Measurements from ENCODE around the gene SPAG7. TPM values are rescaled to one million over a fixed set of nuclear protein-coding genes. Genes with fewer than 3 reads are reported as not detected.

SPAG7 gene
- total and polyA plus RNA-seq, 5 donors from 2014 or later: 52.5 to 130 (median 106) TPM

DNA sequence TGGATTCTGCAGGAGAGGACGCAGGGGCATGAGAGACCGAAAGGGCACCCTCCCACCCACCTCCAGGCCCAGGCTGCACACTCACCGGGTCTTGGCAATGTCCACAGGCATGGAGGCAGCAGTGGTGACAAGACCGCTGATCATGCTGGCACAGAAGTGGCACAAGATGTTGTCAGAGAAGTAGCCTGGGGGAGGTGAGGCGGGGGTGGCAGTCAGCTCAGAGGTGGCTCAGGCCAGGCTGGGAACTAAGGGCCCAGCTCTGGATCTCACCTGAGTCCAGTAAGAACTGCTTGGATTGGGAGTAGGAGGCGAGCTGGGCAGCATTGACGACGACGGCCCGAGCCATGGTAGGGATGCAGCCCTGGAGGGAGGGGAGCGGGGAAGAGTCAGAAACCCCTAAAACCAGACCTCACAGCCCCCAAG lies 29.5 kb downstream of the SPAG7 start:
- peak overlapping the region; percentile 20 to 74 (median 60) for H3K27ac Mint-ChIP-seq
- DNase-seq: no peak
- H3K4me1 ChIP-seq (ENCODE audit: control insufficient read depth, insufficient read depth, low read length, poor library complexity, severe bottlenecking): peaks cover 53% of the 10 kb centered on the region

DNA sequence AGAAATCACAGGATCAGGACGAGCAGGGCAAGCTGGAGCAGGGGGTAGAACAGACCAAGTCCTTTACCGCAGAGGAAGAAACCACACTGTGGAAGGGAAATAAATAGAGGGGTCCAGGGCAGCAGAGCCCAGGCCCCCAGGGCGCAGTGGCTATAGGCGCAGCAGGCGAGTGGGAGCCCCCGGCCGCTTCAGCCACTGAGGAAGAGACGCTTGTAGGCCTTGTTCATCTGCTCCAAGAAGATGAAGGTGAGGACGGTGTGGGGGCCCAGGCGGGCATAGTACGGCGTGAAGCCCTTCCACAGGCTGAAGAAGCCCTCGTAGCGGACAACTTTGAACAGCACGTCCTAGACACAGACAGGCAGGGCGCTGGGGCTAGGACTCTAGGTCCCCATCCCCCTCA lies 30.1 kb downstream of the SPAG7 start:
- Histone ChIP-seq H3K27ac (ENCODE audit: insufficient read depth, low read length, poor library complexity, severe bottlenecking) (no peak overlapping the region), H3K4me3 (ENCODE audit: low read depth, low read length) (no peak overlapping the region), H3K9me3 (ENCODE audit: control insufficient read depth in 2 of 2, low read length in 2 of 2) (no peaks in the 10 kb centered on the region), H3K4me1 (ENCODE audit: control insufficient read depth, insufficient read depth, low read length, poor library complexity, severe bottlenecking) (peaks cover 48% of the 10 kb centered on the region), H3K36me3 (ENCODE audit: control insufficient read depth, insufficient read depth, low read length) (peaks cover 10% of the 10 kb centered on the region), H3K27me3 (ENCODE audit: control insufficient read depth, insufficient read depth, low read length) (no peaks in the 10 kb centered on the region)
- Mint-ChIP-seq H3K9me3 (no peaks in the 10 kb centered on the region), H3K36me3 (peaks cover 19% of the 10 kb centered on the region), H3K4me3 (peak overlapping the region in 3 of 4 donors; percentile 22 to 97 (median 95)), H3K4me1 (peaks cover 0 to 71% (median 40%) of the 10 kb centered on the region in 4 donors), H3K27me3 (no peaks in the 10 kb centered on the region), H3K27ac (peak overlapping the region in 1 of 3 donors; percentile 38)
- no peak for ATAC-seq (ENCODE audit: low read depth in 2 of 2)
- DNase-seq: no peak

More for the DNA sequence above, 29.5 kb downstream of the SPAG7 start:
- peak overlapping the region; percentile 84 to 99 (median 96) for H3K4me3 Mint-ChIP-seq
- Histone ChIP-seq H3K36me3 (ENCODE audit: control insufficient read depth, insufficient read depth, low read length) (peaks cover 15% of the 10 kb centered on the region), H3K4me3 (ENCODE audit: low read depth, low read length) (no peak overlapping the region), H3K27me3 (ENCODE audit: control insufficient read depth, insufficient read depth, low read length) (no peaks in the 10 kb centered on the region), H3K27ac (ENCODE audit: insufficient read depth, low read length, poor library complexity, severe bottlenecking) (no peak overlapping the region), H3K9me3 (ENCODE audit: control insufficient read depth in 2 of 2, low read length in 2 of 2) (no peaks in the 10 kb centered on the region)
- no peak for ATAC-seq (ENCODE audit: low read depth in 2 of 2)
- H3K9me3 Mint-ChIP-seq: no peaks in the 10 kb centered on the region
- peaks cover 0 to 75% (median 42%) of the 10 kb centered on the region in 4 donors for H3K4me1 Mint-ChIP-seq
- H3K27me3 Mint-ChIP-seq: no peaks in the 10 kb centered on the region
- peaks cover 19% of the 10 kb centered on the region for H3K36me3 Mint-ChIP-seq

DNA sequence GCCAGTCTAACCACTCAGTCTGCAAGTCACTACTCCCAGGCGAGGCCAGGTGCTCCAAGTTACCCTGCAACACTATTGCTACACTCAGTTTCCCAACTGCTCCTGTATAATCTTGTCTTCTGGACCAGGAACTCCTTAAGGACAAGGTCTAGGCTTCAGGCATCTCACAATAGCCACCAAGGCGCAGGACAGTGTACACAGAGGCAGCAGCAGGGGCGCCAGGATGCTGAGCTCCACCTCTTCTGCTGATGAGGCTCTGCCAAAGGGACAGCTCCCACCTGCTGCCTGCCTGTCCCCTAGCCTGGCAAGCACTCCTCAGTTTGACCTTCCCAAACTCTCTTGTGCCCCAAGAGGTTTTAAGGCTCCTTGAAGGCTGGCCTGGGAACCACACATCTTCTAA lies 31.2 kb downstream of the SPAG7 start:
- Mint-ChIP-seq H3K36me3 (peaks cover 13% of the 10 kb centered on the region), H3K4me3 (peak overlapping the region in 3 of 4 donors; percentile 25 to 70 (median 66)), H3K27ac (peak overlapping the region in 1 of 3 donors; percentile 62), H3K9me3 (no peaks in the 10 kb centered on the region), H3K4me1 (peaks cover 0 to 61% (median 31%) of the 10 kb centered on the region in 4 donors), H3K27me3 (no peaks in the 10 kb centered on the region)
- no peaks in the 10 kb centered on the region for H3K27me3 ChIP-seq (ENCODE audit: control insufficient read depth, insufficient read depth, low read length)
- H3K4me3 ChIP-seq (ENCODE audit: low read depth, low read length): no peak overlapping the region
- H3K27ac ChIP-seq (ENCODE audit: insufficient read depth, low read length, poor library complexity, severe bottlenecking): no peak overlapping the region
- peaks cover 36% of the 10 kb centered on the region for H3K4me1 ChIP-seq (ENCODE audit: control insufficient read depth, insufficient read depth, low read length, poor library complexity, severe bottlenecking)
- ATAC-seq (ENCODE audit: low read depth in 2 of 2): no peak
- H3K36me3 ChIP-seq (ENCODE audit: control insufficient read depth, insufficient read depth, low read length): peaks cover 7% of the 10 kb centered on the region
- DNase-seq: no peak
- no peaks in the 10 kb centered on the region for H3K9me3 ChIP-seq (ENCODE audit: control insufficient read depth in 2 of 2, low read length in 2 of 2)

DNA sequence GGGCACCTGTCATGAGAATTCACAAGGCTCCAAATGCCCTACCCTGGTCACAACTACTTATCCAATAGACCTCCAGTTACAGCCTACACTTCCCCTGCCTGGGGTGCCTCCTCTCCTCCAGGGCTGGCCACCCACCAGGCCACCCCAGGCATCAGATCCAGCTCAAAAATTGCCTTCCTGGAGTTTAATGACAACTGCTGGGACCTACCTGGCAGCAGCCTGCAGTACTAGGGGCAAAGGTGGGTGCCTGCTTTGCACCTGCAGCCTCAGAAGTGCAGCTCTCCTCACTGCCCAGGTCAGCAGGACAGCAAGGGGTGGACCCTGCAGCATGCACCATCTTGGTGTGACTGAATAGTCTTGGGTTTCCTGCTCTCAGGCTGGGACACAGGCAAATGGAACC lies 32.0 kb downstream of the SPAG7 start:
- no peaks in the 10 kb centered on the region for H3K27me3 Mint-ChIP-seq
- ATAC-seq (ENCODE audit: low read depth in 2 of 2) (no peak), DNase-seq (no peak)
- H3K9me3 Mint-ChIP-seq: no peaks in the 10 kb centered on the region
- Histone ChIP-seq H3K4me3 (ENCODE audit: low read depth, low read length) (no peak overlapping the region), H3K36me3 (ENCODE audit: control insufficient read depth, insufficient read depth, low read length) (peaks cover 7% of the 10 kb centered on the region), H3K9me3 (ENCODE audit: control insufficient read depth in 2 of 2, low read length in 2 of 2) (no peaks in the 10 kb centered on the region), H3K27ac (ENCODE audit: insufficient read depth, low read length, poor library complexity, severe bottlenecking) (no peak overlapping the region), H3K4me1 (ENCODE audit: control insufficient read depth, insufficient read depth, low read length, poor library complexity, severe bottlenecking) (peaks cover 29% of the 10 kb centered on the region), H3K27me3 (ENCODE audit: control insufficient read depth, insufficient read depth, low read length) (no peaks in the 10 kb centered on the region)
- peaks cover 16% of the 10 kb centered on the region for H3K36me3 Mint-ChIP-seq
- H3K4me1 Mint-ChIP-seq: peaks cover 0 to 55% (median 29%) of the 10 kb centered on the region in 4 donors
- peak overlapping the region in 1 of 4 donors; percentile 66 for H3K4me3 Mint-ChIP-seq
- peak overlapping the region in 2 of 3 donors; percentile 62 to 68 for H3K27ac Mint-ChIP-seq

DNA sequence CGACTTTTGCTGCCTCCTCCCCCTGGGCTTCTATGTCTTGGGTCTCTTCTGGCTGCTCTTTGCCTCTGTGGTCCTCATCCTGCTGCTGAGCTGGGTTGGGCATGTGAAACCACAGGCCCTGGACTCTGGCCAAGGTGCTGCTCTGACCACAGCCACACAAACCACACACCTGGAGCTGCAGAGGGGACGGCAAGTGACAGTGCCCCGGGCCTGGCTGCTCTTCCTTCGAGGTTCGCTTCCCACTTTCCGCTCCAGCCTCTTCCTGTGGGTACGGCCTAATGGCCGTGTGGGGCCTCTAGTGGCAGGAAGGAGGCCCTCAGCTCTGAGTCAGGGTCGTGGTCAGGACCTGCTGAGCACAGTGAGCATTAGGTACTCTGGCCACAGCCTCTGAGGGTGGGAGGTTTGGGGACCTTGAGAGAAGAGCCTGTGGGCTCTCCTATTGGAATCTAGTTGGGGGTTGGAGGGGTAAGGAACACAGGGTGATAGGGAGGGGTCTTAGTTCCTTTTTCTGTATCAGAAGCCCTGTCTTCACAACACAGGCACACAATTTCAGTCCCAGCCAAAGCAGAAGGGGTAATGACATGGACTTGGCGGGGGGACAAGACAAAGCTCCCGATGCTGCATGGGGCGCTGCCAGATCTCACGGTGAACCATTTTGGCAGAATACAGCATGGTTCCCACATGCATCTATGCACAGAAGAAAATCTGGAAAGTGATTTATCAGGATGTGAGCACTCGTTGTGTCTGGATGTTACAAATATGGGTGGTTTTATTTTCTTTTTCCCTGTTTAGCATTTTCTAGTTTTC lies 33.2 kb downstream of the SPAG7 start:
- ATAC-seq (ENCODE audit: low read depth in 2 of 2) (no peak), DNase-seq (no peak)
- peaks cover 0 to 50% (median 26%) of the 10 kb centered on the region in 4 donors for H3K4me1 Mint-ChIP-seq
- peak overlapping the region in 2 of 4 donors; percentile 13 to 51 for H3K4me3 Mint-ChIP-seq
- peaks cover 15% of the 10 kb centered on the region for H3K36me3 Mint-ChIP-seq
- peak overlapping the region in 2 of 3 donors; percentile 52 to 90 for H3K27ac Mint-ChIP-seq
- Histone ChIP-seq H3K4me1 (ENCODE audit: control insufficient read depth, insufficient read depth, low read length, poor library complexity, severe bottlenecking) (peaks cover 21% of the 10 kb centered on the region), H3K9me3 (ENCODE audit: control insufficient read depth in 2 of 2, low read length in 2 of 2) (no peaks in the 10 kb centered on the region), H3K36me3 (ENCODE audit: control insufficient read depth, insufficient read depth, low read length) (peaks cover 7% of the 10 kb centered on the region), H3K27ac (ENCODE audit: insufficient read depth, low read length, poor library complexity, severe bottlenecking) (no peak overlapping the region), H3K4me3 (ENCODE audit: low read depth, low read length) (no peak overlapping the region), H3K27me3 (ENCODE audit: control insufficient read depth, insufficient read depth, low read length) (no peaks in the 10 kb centered on the region)
- no peaks in the 10 kb centered on the region for H3K27me3 Mint-ChIP-seq
- no peaks in the 10 kb centered on the region for H3K9me3 Mint-ChIP-seq

DNA sequence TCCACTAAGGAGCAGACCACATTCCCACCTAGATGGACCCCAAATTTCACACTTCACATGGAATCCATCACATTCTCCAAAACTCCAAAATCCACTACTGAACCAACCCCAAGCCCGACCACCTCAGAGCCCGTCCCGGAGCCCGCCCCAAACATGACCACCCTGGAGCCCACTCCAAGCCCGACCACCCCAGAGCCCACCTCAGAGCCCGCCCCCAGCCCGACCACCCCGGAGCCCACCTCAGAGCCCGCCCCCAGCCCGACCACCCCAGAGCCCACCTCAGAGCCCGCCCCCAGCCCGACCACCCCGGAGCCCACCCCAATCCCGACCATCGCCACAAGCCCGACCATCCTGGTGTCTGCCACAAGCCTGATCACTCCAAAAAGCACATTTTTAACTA lies 34.0 kb downstream of the SPAG7 start:
- H3K9me3 ChIP-seq (ENCODE audit: control insufficient read depth in 2 of 2, low read length in 2 of 2): no peaks in the 10 kb centered on the region
- ATAC-seq (ENCODE audit: low read depth in 2 of 2): no peak
- H3K4me3 ChIP-seq (ENCODE audit: low read depth, low read length): no peak overlapping the region
- Mint-ChIP-seq H3K4me3 (peak overlapping the region in 2 of 4 donors; percentile 56 to 75), H3K36me3 (peaks cover 19% of the 10 kb centered on the region), H3K27ac (peak overlapping the region in 1 of 3 donors; percentile 90), H3K4me1 (peaks cover 0 to 43% (median 21%) of the 10 kb centered on the region in 4 donors), H3K9me3 (no peaks in the 10 kb centered on the region), H3K27me3 (no peaks in the 10 kb centered on the region)
- no peaks in the 10 kb centered on the region for H3K27me3 ChIP-seq (ENCODE audit: control insufficient read depth, insufficient read depth, low read length)
- no peak overlapping the region for H3K27ac ChIP-seq (ENCODE audit: insufficient read depth, low read length, poor library complexity, severe bottlenecking)
- H3K4me1 ChIP-seq (ENCODE audit: control insufficient read depth, insufficient read depth, low read length, poor library complexity, severe bottlenecking): peaks cover 13% of the 10 kb centered on the region
- DNase-seq: no peak
- H3K36me3 ChIP-seq (ENCODE audit: control insufficient read depth, insufficient read depth, low read length): peaks cover 7% of the 10 kb centered on the region

DNA sequence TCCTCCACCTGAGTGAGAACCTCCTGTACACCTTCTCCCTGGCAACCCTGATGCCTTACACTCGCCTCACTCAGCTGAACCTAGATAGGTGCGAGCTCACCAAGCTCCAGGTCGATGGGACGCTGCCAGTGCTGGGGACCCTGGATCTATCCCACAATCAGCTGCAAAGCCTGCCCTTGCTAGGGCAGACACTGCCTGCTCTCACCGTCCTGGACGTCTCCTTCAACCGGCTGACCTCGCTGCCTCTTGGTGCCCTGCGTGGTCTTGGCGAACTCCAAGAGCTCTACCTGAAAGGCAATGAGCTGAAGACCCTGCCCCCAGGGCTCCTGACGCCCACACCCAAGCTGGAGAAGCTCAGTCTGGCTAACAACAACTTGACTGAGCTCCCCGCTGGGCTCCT lies 34.9 kb downstream of the SPAG7 start:
- peaks cover 0 to 35% (median 16%) of the 10 kb centered on the region in 4 donors for H3K4me1 Mint-ChIP-seq
- Histone ChIP-seq H3K36me3 (ENCODE audit: control insufficient read depth, insufficient read depth, low read length) (peaks cover 3% of the 10 kb centered on the region), H3K27me3 (ENCODE audit: control insufficient read depth, insufficient read depth, low read length) (no peaks in the 10 kb centered on the region), H3K4me3 (ENCODE audit: low read depth, low read length) (no peak overlapping the region), H3K27ac (ENCODE audit: insufficient read depth, low read length, poor library complexity, severe bottlenecking) (no peak overlapping the region), H3K4me1 (ENCODE audit: control insufficient read depth, insufficient read depth, low read length, poor library complexity, severe bottlenecking) (peaks cover 10% of the 10 kb centered on the region), H3K9me3 (ENCODE audit: control insufficient read depth in 2 of 2, low read length in 2 of 2) (no peaks in the 10 kb centered on the region)
- ATAC-seq (ENCODE audit: low read depth in 2 of 2): no peak
- no peaks in the 10 kb centered on the region for H3K27me3 Mint-ChIP-seq
- peak overlapping the region in 1 of 3 donors; percentile 51 for H3K27ac Mint-ChIP-seq
- no peak for DNase-seq
- H3K4me3 Mint-ChIP-seq: no peak overlapping the region
- H3K36me3 Mint-ChIP-seq: peaks cover 19% of the 10 kb centered on the region
- H3K9me3 Mint-ChIP-seq: no peaks in the 10 kb centered on the region
